PC-9 (cell line): ENCODE data around the gene LMBR1. TPM values are rescaled to one million over a fixed set of nuclear protein-coding genes. Genes with fewer than 3 reads are reported as not detected.
A peak's percentile ranks its signal among the peaks of the same experiment; 100 is the strongest.

Experiments
- BruUV-seq: library from RNA; stranded (reverse); fragments of 400-500 nt; replicated peaks from 2 replicates; lab custom pipeline; 2021; lab: Mats Ljungman, UMichigan
- CTCF ChIA-PET: fragments of 300-600 bp; sonication (Branson Sonifier 250); formaldehyde crosslinking; loops from one replicate; lab custom pipeline; 2022; ENCODE audit warnings: antibody characterized with exemption; lab: Charles Lee
- POLR2A ChIA-PET: fragments of 300-600 bp; sonication (Branson Sonifier 250); formaldehyde crosslinking; loops from one replicate; lab custom pipeline; 2022; ENCODE audit warnings: antibody characterized with exemption; ENCODE audit not compliant: unreplicated experiment; lab: Charles Lee
- DNase-seq, 2 experiments: peaks; one replicate each; pipeline versions ENCODE4 v3.0.0 to v3.0.0-alpha.2; 2015 to 2022; ENCODE audit warnings: mixed read lengths in 1 of 2
- H2AFZ ChIP-seq: fragments of 200-600 bp; sonication (generic); 2 replicates; pipeline ENCODE4 v1.8.1; 2017; ENCODE audit warnings: antibody characterized with exemption
- H3F3A ChIP-seq: fragments of 200-600 bp; sonication (generic); 2 replicates; pipeline ENCODE4 v1.8.1; 2017; ENCODE audit warnings: antibody characterized with exemption, mild to moderate bottlenecking, low read depth; ENCODE audit not compliant: insufficient read depth
- H3K27ac ChIP-seq: fragments of 200-600 bp; sonication (generic); 2 replicates; pipeline ENCODE4 v1.6.1; 2016; ENCODE audit warnings: mixed run types
- H3K27me3 ChIP-seq: fragments of 200-600 bp; sonication (generic); 2 replicates; pipeline ENCODE4 v1.6.1; 2016; ENCODE audit warnings: low read depth, mixed run types; ENCODE audit not compliant: insufficient read depth
- H3K36me3 ChIP-seq: fragments of 200-600 bp; sonication (generic); 2 replicates; pipeline ENCODE4 v1.6.1; 2016; ENCODE audit warnings: low read depth, mixed run types
- H3K4me1 ChIP-seq: fragments of 200-600 bp; sonication (generic); replicated peaks from 2 replicates; pipeline ENCODE4 v1.6.1; 2016; ENCODE audit warnings: mixed run types; ENCODE audit not compliant: insufficient read depth
- H3K4me2 ChIP-seq: fragments of 200-600 bp; sonication (generic); 2 replicates; pipeline ENCODE4 v1.6.1; 2017; ENCODE audit warnings: mixed run types
- H3K4me3 ChIP-seq: fragments of 200-600 bp; sonication (generic); 2 replicates; pipeline ENCODE4 v1.6.1; 2016; ENCODE audit warnings: mixed run types
- H3K79me2 ChIP-seq: fragments of 200-600 bp; sonication (generic); 2 replicates; pipeline ENCODE4 v1.6.1; 2017; ENCODE audit warnings: low read depth, mixed run types
- H3K9me2 ChIP-seq: fragments of 200-600 bp; sonication (generic); 2 replicates; pipeline ENCODE4 v1.8.1; 2017; ENCODE audit warnings: mild to moderate bottlenecking; ENCODE audit not compliant: insufficient read depth
- H3K9me3 ChIP-seq: fragments of 200-600 bp; sonication (generic); 2 replicates; pipeline ENCODE4 v1.8.1; 2016; ENCODE audit warnings: low read depth; ENCODE audit not compliant: insufficient read depth
- H4K20me1 ChIP-seq: fragments of 200-600 bp; sonication (generic); 2 replicates; pipeline ENCODE4 v1.8.1; 2017; ENCODE audit not compliant: insufficient read depth
- CTCF ChIP-seq: fragments of 200-600 bp; sonication (generic); conservative IDR thresholded peaks from 2 replicates; pipeline ENCODE4 v1.6.1; 2017; ENCODE audit warnings: mixed run types, antibody characterized with exemption, mild to moderate bottlenecking, moderate library complexity
- EZH2 ChIP-seq: fragments of 200-600 bp; sonication (generic); IDR thresholded peaks from 2 replicates; pipeline ENCODE4 v1.8.0; 2017; ENCODE audit warnings: antibody characterized with exemption, low read depth
- intact Hi-C: fragments of 100-400 bp; cut with micrococcal nuclease; formaldehyde crosslinking; loops from one replicate; pipeline ENCODE4 v1.10.0; 2022; ENCODE audit not compliant: unreplicated experiment
- total RNA-seq: library from RNA; stranded (reverse); gene quantifications from 2 replicates; pipeline ENCODE4 v1.2.3, GENCODE V29; 2021

LMBR1 gene
- total RNA-seq, 1 experiment from 2014 or later, result 85.0 TPM

GRCh38 chr7:156898938-156899337 is 6.0 kb upstream of the LMBR1 start:
- Histone ChIP-seq H3K79me2 (0 out of 2 replicates have a peak, but pooled peaks cover 4% of the 10 kb centered on the region), H4K20me1 (no peaks in the 10 kb centered on the region), H3F3A (peaks cover 5% of the 10 kb centered on the region; the same call in 1 of the 2 replicates), H3K27ac (no peak overlapping the region), H3K36me3 (no peaks in the 10 kb centered on the region), H3K9me3 (no peaks in the 10 kb centered on the region), H3K4me3 (no peak overlapping the region), H3K27me3 (no peaks in the 10 kb centered on the region), H3K4me1 (peaks cover 18% of the 10 kb centered on the region), H3K9me2 (no peaks in the 10 kb centered on the region), H3K4me2 (no peak overlapping the region), H2AFZ (no peak overlapping the region)
- ChIA-PET CTCF (no interaction called here), POLR2A (no interaction called here)
- no TSS peak for BruUV-seq
- no peak for DNase-seq
- intact Hi-C loops, result no loop called here
- TF ChIP-seq CTCF, result no peak
- no peak for TF ChIP-seq EZH2

DNA sequence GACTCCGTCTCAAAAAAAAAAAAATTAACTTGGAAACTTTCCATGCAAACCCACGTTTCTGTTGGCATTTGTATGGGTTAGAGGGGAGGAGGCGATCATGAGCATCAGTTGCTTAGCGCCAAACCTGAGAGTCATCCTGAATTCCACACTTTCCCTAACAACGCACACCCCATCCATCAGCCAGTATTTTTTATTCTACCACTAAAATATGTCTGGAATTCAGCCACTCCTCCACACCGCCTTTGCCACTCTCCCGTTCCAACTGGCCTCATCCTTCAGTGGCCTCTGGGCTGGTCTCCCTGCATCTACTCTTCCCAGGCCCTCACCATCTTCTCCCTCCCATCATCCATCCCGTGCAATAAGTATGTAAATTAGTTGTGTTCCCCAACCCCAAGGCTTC is 4.7 kb upstream of the LMBR1 start:
- H3K36me3 ChIP-seq, result no peaks in the 10 kb centered on the region
- no peaks in the 10 kb centered on the region for H3K9me2 ChIP-seq
- H3K9me3 ChIP-seq, result no peaks in the 10 kb centered on the region
- H3K4me1 ChIP-seq, result 0 out of 2 replicates have a peak, but pooled peaks cover 7% of the 10 kb centered on the region
- no peak overlapping the region for H3K4me2 ChIP-seq
- TF ChIP-seq CTCF (no peak), EZH2 (no peak)
- intact Hi-C loops, result no loop called here
- no peak overlapping the region for H3K4me3 ChIP-seq
- POLR2A ChIA-PET, result no interaction called here
- no peaks in the 10 kb centered on the region for H4K20me1 ChIP-seq
- BruUV-seq, result no TSS peak
- H3K27me3 ChIP-seq, result no peaks in the 10 kb centered on the region
- no peak overlapping the region for H2AFZ ChIP-seq
- H3K27ac ChIP-seq, result no peak overlapping the region
- H3F3A ChIP-seq, result no peaks in the 10 kb centered on the region
- peak in 1 of 2 experiments; percentile 29 for DNase-seq
- CTCF ChIA-PET, result no interaction called here
- H3K79me2 ChIP-seq, result 0 out of 2 replicates have a peak, but pooled peaks cover 4% of the 10 kb centered on the region

DNA sequence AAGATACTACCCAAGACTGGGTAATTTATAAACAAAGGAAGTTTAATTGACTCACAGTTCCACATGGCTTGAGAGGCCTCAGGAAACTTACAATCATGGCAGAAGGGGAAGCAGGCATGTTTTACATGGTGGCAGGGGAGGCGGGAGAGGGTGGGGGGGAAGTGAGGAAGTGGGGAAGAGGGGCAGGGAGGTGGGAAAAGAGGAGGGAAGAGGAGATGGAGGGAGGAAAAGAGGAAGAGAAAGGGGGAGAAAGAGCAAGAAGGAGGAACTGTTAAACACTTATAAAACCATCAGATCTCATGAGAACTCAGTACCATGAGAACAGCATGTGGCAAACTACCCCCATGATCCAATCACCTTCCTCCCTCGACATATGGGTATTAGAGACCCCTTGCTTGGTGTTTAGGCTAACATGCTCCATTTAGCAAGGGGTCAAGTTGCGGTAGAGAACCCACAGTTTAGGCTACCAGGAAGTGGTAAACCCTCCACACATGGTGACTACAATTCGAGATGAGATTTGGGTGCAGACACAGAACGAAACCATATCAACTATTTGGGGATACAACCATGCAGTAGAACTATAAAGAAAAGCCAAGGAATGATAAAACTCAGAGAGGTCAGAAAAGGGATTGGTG is 3.5 kb upstream of the LMBR1 start:
- no peak for TF ChIP-seq EZH2
- TF ChIP-seq CTCF, result no peak
- no peaks in the 10 kb centered on the region for H3K9me2 ChIP-seq
- H4K20me1 ChIP-seq, result no peaks in the 10 kb centered on the region
- H3K36me3 ChIP-seq, result no peaks in the 10 kb centered on the region
- CTCF ChIA-PET, result no interaction called here
- H2AFZ ChIP-seq, result no peak overlapping the region
- H3K79me2 ChIP-seq, result peaks cover 12% of the 10 kb centered on the region
- no peak overlapping the region for H3K27ac ChIP-seq
- POLR2A ChIA-PET, result no interaction called here
- H3K4me1 ChIP-seq, result peaks cover 10% of the 10 kb centered on the region
- no TSS peak for BruUV-seq
- intact Hi-C loops, result no loop called here
- H3F3A ChIP-seq, result no peaks in the 10 kb centered on the region
- no peak for DNase-seq
- no peaks in the 10 kb centered on the region for H3K27me3 ChIP-seq
- H3K4me2 ChIP-seq, result no peak overlapping the region
- no peaks in the 10 kb centered on the region for H3K9me3 ChIP-seq
- H3K4me3 ChIP-seq, result no peak overlapping the region
